ENCODE measurements around the gene PRKCE.

PRKCE gene

GRCh38 chr2:45629971-45630370 is 21.5 kb upstream of the PRKCE start:
- H3K4me3 ChIP-seq (ENCODE audit: low read length): no peak overlapping the region
- TF ChIP-seq CTCF (IDR thresholded peaks at IDR 0.05; ENCODE audit: insufficient read depth, low read depth, low read length, missing control alignments): no peak
- no peak for DNase-seq (ENCODE audit: low read depth)

GRCh38 chr2:45631319-45631718 is 20.2 kb upstream of the PRKCE start:
- no peak for TF ChIP-seq CTCF (IDR thresholded peaks at IDR 0.05; ENCODE audit: insufficient read depth, low read depth, low read length, missing control alignments)
- DNase-seq (ENCODE audit: low read depth): no peak
- H3K4me3 ChIP-seq (ENCODE audit: low read length): no peak overlapping the region

- no peak overlapping the region for H3K4me3 ChIP-seq (ENCODE audit: low read length)
- TF ChIP-seq CTCF (IDR thresholded peaks at IDR 0.05; ENCODE audit: insufficient read depth, low read depth, low read length, missing control alignments): no peak
- no peak for DNase-seq (ENCODE audit: low read depth)
Measured at GRCh38 chr2:45631955-45632354, 19.5 kb upstream of the PRKCE start.

- no peak overlapping the region for H3K4me3 ChIP-seq (ENCODE audit: low read length)
Measured at GRCh38 chr2:45634223-45634622, 17.3 kb upstream of the PRKCE start.

GRCh38 chr2:45636008-45636407 is 15.5 kb upstream of the PRKCE start:
- no peak for DNase-seq (ENCODE audit: low read depth)
- H3K4me3 ChIP-seq (ENCODE audit: low read length): no peak overlapping the region
- no peak for TF ChIP-seq CTCF (IDR thresholded peaks at IDR 0.05; ENCODE audit: insufficient read depth, low read depth, low read length, missing control alignments)

More at GRCh38 chr2:45634223-45634622, 17.3 kb upstream of the PRKCE start:
- DNase-seq (ENCODE audit: low read depth): no peak
- no peak for TF ChIP-seq CTCF (IDR thresholded peaks at IDR 0.05; ENCODE audit: insufficient read depth, low read depth, low read length, missing control alignments)

- DNase-seq (ENCODE audit: low read depth): peak; percentile 61
- no peak overlapping the region for H3K4me3 ChIP-seq (ENCODE audit: low read length)
- TF ChIP-seq CTCF (IDR thresholded peaks at IDR 0.05; ENCODE audit: insufficient read depth, low read depth, low read length, missing control alignments): no peak
Measured at GRCh38 chr2:45637440-45637839, 14.0 kb upstream of the PRKCE start.

GRCh38 chr2:45640576-45640975 is 10.9 kb upstream of the PRKCE start:
- no peak for DNase-seq (ENCODE audit: low read depth)
- no peak for TF ChIP-seq CTCF (IDR thresholded peaks at IDR 0.05; ENCODE audit: insufficient read depth, low read depth, low read length, missing control alignments)
- no peak overlapping the region for H3K4me3 ChIP-seq (ENCODE audit: low read length)
